HG02870 (cell line): Measurements from ENCODE around the gene NTM.
"Not testable (repeated sequence)": the region's sequence is repeated elsewhere in the genome, so short reads cannot be mapped to it uniquely, and the experiment has no call there.

ENCODE experiments used
- ATAC-seq: cut with Tn5 transposase; IDR thresholded peaks from one replicate; pipeline ENCODE4 v1.9.1; 2021; ENCODE audit warnings: mild to moderate bottlenecking, moderate library complexity; ENCODE audit not compliant: unreplicated experiment

NTM gene

DNA sequence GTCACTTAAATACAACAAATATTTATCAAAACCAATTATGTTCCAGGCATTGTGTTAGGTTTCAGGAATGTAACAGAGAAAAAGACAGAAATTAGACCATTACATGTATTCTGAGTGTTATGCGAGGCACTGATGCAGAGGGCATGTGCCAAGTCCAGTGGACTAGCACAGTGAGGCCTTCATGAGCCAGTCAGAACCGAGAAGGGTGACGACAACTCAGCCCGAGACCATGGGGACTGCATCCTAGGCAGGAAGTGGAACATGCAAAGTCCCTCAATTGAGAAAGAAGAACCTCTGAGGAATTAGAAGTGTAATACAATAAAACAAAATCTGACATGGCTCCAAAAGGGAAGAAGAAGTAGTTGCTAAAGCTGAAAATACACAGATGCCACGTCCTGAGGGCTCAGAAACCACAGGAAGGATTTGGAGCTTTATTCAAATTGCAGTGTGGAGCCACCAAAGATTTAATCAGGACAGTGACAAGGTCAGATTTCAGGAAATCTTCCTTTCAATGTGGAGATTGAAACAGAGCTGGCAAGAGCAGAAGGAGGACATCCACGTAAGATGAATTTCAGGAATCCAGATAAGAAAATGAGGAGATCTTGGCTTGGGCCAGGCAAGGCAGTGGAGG, 529.6 kb downstream of the NTM start:
- peak; percentile 70 for ATAC-seq

DNA sequence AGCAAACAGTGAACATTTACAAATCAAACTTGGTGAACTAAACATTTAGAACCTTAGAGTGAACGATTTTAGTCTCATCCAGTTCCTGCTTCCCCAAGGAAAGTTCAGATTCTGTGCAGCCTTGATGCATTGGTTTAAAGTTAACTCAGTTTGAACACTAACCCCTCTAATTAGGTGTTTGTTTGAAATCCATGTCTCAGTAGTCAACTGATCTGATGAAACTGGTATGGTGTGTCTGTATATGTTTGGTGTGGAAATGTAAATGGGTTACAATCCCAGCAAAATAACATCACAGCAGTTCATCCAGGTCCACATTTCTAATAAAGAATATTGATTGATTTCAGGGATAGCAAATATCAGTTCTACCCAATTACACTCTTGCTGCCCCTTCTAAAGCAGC, 532.0 kb downstream of the NTM start:
- no peak for ATAC-seq

DNA sequence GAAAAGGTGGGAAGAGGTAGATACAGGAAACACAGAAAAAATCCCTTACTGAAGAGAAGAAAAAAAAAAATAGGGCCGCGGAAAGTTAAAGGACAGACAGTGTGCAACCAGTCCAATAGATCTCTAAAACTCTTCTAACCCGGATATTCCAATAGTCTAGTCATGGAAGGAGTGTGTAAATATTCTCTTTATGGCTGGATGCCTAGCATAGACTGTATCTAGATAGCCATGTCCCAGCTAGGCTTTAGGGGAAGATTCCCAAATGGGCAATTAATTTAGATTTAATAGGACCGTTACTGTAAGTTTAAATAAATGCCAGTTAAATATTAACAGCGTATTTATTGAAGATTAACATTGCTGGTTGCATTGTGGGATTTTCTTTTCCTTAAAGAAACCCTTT, 532.7 kb downstream of the NTM start:
- ATAC-seq, result no peak

DNA sequence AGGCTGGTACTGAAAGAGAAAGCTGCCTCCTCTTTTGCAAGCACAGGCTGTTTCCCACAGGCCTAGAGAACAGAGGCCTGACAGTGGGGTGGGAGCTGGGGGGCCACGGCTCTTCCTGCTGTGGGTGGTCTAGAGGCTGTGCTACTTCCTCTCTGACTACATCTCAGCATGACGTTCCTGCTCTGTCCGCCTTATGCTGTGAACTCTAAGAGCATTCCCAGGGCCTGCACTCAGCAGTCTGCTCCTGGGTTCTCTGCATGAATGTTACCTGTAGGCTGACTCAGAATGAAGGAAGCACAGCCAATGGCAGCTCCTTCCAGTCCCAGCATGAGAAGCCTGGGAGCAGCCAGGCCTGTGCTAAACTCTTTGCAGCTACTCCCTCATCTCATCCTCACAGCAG, 534.3 kb downstream of the NTM start:
- no peak for ATAC-seq

DNA sequence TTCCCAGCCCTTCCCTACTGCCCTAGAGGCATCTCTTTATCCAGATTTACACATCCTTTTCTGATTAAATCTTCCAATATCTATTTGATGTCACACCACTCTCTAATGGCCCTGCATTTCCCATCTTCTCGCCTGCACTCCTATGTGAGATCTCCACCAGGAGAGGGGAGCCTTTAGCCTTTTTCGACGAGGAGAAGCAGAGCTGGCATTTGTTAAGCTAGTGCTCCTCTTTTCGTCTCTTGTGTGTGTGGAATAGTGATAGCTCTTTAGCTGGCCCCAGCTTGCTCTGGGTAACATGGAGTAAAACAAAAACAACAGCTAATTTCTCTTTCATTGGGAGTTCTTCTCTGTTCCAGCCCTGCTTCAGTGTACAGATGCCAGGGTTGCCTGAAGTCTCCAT, 536.5 kb downstream of the NTM start:
- ATAC-seq, result no peak

DNA sequence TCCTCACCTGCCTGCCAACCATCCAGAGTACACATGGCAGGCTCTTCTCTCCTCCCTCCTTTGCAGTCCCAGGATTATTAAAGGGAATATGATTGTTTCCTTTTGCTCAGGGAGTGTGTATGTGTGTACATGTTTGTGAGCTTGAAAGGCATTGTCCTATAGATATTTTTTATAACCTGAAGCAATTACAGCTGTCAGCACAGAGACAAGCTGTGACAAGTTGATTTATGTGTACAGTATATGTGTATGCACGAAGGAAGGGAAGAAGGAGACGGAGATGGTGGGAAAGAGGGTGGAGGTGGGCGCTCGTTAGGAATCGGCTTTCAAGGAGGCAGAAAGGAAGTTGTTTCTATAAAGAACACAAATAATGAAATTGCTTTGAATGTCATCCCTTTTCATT, 537.0 kb downstream of the NTM start:
- ATAC-seq, result no peak

DNA sequence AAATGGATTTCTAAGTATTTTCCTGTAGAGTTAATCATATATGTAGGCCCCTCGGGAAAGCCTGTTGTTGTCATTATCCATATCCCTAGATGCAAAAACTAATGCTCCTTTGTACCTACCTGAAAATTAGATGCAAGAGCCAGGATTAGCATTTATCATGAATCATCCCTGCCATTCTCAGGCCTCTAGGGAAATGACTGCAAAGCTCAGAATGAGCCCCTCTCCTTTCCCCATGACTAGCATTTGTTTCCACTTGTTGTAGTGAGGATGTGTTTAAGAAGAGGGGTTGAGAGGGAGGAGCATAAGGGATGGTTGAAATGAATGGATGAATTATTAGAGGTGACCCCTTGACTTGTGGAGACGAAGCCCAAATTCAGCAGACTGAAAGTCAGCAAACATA, 537.9 kb downstream of the NTM start:
- no peak for ATAC-seq

DNA sequence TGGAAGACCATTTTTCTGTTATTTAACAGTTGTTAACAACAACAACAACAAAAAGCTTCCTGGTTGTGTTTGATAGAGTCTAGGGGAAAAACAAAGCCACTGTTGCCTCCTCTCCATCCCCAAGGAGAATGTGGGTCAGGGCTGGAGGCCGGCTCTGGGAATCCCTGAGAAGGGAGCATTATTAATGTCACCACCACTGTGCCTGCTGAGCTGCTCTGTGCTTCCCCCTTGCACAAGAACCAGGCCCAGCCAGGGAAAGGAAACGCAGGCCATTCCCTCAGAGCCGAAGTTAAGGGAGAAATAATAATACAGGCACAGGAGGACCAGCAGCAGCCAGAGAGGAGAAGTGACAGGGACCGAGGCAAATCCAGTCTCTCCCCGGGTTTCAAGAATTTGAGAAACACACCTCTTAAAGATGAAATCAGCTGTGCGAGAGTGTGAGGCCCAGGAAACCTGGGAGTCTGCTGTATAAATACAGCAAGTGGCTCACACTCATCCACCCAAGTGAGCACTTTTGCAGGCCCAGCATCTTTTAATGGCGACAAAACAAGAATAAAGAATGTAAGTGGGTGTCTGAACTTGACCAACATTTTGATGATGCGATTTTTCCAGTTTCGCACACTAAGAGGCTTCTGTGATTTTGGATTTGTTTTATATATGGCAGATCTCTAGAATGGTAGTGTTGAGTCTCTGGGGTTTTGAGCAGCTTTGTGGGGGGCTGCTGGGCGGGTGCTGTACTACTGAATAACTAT, 539.2 kb downstream of the NTM start:
- no peak for ATAC-seq

DNA sequence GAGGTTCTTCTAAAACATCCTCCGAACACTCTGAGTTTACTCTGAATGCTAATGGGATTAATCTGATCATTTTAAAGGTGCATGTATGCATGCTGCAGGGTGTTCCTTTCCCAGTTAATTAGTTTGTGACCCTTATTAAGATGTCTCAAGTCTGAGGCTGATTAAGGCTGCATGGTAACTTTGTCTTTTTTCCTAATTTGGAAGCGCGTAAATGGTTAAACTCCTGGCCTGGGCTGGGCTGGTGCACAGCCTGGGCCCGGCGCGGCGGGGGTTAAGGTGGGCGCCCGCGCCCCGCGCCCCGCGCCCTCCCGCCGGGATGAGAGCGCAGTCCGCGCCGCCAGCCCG, 539.7 kb downstream of the NTM start:
- no peak for ATAC-seq

DNA sequence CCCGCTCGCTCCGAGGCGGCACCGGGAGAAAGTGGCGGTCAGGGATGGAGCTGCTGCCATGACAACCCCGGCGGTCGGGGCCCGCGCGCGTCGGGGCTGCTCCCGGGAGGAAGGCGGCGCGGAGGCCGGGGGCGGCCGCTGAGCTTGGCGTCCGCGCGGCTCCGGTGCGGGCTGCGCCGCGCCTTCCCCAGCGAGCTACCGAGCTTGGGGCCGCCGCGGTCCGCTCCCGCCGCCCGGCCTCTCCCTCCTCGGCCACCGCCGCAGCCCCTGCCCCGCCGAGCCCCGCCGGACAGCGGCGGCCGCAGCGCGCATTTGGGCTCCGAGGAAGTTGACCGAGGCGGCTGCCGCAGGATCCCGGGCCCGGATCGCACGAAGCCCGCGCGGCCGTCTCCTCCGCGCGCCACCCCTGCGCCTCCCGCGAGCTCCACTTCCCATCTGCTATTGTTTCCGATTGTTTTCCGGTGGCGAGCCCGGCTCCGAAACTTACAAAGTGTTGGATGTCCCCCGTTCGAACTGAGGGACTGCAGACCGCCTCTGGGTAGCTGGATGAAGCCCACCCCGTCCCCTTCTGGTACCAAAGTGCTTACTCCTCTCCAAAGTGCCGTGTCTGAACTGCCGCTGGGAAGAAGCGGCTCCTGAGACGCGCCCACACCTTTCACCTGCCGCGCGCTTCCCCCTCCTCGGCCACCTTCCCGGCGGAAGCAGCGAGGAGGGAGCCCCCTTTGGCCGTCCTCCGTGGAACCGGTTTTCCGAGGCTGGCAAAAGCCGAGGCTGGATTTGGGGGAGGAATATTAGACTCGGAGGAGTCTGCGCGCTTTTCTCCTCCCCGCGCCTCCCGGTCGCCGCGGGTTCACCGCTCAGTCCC, 540.3 kb downstream of the NTM start:
- ATAC-seq, result no peak

DNA sequence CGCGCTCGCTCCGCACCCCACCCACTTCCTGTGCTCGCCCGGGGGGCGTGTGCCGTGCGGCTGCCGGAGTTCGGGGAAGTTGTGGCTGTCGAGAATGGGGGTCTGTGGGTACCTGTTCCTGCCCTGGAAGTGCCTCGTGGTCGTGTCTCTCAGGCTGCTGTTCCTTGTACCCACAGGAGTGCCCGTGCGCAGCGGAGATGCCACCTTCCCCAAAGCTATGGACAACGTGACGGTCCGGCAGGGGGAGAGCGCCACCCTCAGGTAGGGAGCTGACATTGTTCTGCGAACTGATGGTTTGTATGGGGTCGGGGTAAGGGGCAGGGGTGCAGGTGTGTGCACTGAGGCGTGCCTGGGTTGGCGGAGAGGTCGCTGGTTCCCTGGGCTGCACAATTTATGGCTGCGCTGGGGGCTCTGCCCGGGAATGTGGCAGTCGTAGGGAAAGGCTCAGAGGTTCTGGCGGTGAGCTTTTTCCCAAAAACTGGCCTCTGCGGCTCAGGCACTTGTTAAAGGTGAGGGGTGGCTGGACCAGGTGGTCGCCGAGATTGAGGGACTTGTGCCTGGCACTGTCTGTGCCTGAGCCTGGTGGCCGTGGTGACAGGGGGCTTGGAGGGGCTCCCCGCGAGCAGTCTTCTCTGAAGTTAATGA, 541.1 kb downstream of the NTM start:
- ATAC-seq, result not testable (repeated sequence)

DNA sequence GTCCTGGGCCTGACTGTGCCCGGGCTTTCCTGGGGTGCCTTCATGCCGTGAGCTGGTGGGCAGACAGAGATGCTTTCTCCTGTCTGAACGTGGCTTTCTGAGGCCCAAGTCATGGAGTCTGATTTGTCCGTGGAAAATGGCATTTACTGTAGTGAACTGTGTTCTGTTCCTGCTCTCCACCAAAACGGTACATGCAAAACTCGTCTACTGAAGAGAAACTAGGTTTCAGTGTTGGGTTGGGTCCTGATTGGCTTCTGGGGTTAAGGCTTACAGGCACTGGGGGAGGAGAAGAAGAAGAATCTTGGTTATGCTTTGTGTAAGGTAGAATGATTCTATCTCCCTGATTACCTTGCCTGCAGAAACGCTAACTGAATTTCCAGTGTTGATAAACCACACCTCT, 541.7 kb downstream of the NTM start:
- ATAC-seq, result no peak

DNA sequence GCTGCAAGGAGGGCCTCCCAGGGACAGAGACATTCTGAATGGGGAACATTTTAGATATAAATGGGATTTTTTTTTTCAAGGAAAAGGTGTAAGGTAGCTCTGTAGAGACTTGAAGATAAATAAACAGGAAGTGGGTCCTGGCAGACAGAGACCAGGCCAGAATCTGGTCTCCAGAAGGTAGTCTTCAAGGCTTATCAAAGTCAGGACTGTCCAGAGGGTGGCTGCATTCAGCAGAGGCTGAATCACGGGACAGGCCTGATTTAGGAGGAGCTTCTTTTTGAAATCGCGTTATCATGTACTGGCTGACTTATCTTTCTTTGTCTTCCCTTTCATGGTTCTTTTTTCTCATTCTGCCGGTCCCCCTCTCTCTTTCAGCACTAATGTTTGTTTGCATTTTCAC, 542.9 kb downstream of the NTM start:
- no peak for ATAC-seq

DNA sequence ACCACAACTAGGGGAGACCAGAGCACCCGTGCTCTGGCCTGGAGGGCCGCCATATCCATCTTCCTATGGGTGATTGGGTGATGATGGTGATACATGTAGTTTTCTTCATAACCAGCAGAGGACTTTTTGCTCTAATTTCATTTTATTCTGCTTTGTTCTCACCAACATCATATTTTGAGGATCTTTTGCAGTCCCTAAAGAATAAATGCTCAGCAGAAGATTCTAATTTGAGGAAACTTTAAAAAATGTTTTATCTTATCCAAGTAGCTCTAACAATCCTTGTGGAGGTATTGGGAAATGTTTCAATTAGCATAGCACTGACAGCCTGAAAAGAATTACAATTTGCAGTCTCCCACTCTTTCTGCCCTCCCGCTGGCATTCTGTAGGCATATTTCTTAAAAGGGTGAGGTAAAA, 544.0 kb downstream of the NTM start:
- ATAC-seq, result no peak

DNA sequence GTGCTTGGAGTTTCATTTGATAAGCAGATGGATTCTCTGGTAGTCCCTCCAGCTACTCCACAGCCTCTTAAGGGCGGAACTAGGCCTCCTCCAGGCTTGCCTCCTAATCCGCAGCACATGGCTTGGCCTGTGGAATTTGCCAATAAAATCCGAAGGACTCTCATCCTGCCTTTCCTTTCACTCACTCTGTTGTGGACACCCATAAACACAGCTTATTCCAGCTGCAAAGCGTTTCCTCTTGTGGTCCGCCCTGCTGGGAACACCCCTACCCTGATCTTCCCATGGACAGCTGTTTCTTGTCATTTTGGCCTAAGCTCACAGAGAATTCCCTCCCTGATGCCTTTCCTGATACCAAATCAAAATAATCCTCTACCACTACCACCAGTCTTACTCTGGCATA, 546.2 kb downstream of the NTM start:
- ATAC-seq, result no peak

DNA sequence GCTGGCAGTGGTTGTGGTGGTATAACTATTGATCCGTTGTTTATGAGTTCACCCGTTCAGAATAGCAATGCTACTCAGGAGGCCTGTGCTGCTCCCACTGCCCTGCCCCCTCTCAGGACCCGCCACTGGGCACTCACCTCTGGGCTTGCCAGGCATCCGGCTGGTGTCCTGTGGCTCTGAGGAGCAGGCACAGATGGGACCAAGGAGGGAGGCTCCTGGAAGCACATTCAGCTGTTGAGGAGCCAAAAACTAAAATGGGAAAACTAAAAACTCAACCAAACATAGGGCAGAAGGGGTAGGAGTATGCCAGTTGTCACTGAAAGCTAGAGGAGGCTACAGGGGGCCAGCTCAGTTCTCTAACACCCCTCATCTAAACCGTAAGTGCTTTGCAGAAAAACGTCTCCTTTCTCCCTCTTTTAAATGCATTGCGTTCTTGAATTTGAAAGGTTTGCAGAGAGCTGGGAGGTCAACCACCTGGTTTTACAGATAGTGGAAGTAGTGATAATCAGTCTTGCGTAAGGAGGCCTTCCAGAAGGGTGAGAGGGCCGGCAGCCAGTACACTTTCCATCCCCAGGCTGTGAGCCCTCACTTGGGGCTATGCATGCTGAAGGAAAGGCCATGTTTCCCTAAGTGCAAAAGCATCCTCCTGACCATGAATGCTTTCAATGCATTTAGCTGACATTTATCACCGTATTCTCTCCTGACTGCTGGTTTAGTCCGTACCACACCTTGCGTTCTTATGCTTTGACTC, 547.4 kb downstream of the NTM start:
- ATAC-seq, result no peak

DNA sequence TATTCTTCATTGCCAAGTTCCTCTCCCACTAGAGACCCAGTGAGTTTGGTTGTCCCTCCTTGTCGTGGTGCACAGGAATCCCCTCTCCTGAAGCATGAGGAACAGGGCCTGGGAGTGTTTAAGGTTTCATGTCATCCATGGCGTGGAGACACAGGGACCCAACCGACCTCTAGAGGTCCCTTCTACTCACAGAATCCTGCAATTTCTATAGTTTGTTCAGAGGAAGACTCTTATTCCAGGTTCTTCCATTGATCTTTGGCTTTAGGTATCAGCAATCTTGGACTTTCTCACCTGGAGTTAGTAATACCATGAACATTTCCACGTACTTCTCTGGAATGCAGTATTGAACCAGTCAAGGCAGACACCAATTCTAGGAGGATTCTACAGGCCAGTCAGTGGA, 548.2 kb downstream of the NTM start:
- no peak for ATAC-seq

DNA sequence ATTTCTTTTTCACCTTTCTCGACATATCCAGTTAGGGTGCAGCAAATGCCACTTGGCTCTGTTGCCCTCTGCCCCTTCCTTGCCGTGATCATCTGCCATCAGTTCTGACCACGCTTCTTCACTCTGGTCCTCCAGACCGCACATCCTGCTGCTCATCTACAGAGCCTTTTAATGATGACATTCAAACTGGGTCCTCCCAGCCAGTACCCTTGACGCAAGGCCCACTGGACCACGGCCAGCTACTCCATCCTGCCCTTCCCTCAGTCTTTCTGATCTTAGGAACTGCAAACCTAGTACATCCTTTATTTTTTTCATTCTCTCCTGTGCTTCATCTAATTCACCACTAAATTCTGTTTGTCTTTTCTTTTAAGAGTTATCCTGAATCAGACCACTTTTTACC, 551.8 kb downstream of the NTM start:
- no peak for ATAC-seq

DNA sequence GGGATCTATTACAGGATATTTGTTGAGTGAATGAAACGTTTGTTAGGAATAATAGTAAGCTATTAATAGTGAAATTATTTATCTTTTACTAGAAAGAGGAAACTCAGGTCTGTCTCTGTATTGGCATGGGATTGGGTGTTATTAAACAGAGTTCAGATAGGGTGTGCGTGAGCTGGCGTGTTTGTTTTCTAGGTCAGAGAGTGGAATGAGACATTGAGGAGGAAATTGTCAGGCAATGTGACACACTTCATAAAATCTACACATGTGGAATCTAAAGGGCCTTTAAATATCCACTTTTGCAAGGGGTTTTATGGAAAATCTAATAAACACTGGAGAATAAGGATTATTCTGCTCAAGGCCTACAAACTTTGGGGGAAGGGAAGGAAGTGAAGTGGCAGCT, 552.9 kb downstream of the NTM start:
- no peak for ATAC-seq

DNA sequence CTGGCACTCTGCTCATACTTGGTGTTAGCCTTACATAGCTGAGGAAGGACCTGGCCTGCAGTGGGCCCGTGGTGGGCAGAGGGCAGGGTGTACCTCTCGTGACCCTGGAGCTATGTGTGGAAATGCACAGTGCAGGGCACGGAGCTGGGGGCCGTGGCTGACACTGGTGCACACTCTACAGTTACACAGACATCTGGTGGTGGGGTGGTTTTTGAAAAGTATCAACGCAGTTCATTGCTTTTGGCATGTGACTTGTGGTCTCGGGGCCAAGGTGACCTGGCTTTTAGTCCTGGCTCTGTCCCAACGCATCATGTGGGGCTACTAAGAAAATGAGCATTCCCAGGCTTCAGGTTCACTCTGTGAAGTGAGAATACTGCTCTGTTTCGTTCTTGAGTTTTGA, 553.6 kb downstream of the NTM start:
- ATAC-seq, result no peak
